Kidney (tissue), 14 donors: Measurements from ENCODE around the gene WWOX. TPM values are rescaled to one million over a fixed set of nuclear protein-coding genes. Genes with fewer than 3 reads are reported as not detected.

ENCODE experiments used
- DNase-seq, 5 donors: peaks; one replicate each; pipeline ENCODE4 v3.0.0-alpha.2; 2013 to 2020
- FAIRE-seq: peaks from 2 replicates; lab custom pipeline; 2012; peaks lifted over from hg19 to GRCh38; lab: Jason Lieb, UNC
- H3K27ac ChIP-seq, 2 donors: one replicate each; pipeline ENCODE4 v1.7.0; 2013; ENCODE audit warnings: low read depth in 2 of 2, low read length in 2 of 2, inconsistent platforms in 1 of 2
- H3K27me3 ChIP-seq: one replicate; pipeline ENCODE4 v1.7.1; 2013; ENCODE audit warnings: low read length, inconsistent platforms; ENCODE audit not compliant: control insufficient read depth, insufficient read depth
- H3K36me3 ChIP-seq, 3 donors: one replicate each; pipeline versions ENCODE4 v1.7.0 to v1.7.1; 2013; ENCODE audit warnings: low read length in 3 of 3, control low read depth in 1 of 3, inconsistent platforms in 1 of 3; ENCODE audit not compliant: insufficient read depth in 3 of 3, control insufficient read depth in 2 of 3
- H3K4me1 ChIP-seq, 3 donors: one replicate each; pipeline versions ENCODE4 v1.7.0 to v1.7.1; 2013; ENCODE audit warnings: low read length in 3 of 3, inconsistent platforms in 1 of 3, low read depth in 1 of 3; ENCODE audit not compliant: control insufficient read depth in 2 of 3, insufficient read depth in 2 of 3
- H3K4me3 ChIP-seq, 3 donors: one replicate each; pipeline versions ENCODE4 v1.7.0 to v1.8.1; 2013; ENCODE audit warnings: low read length in 3 of 3, control low read depth in 1 of 3, inconsistent platforms in 1 of 3
- H3K9ac ChIP-seq, 3 donors: one replicate each; pipeline versions ENCODE4 v1.7.0 to v1.7.1; 2013; ENCODE audit warnings: low read length in 3 of 3, control low read depth in 1 of 3, inconsistent platforms in 1 of 3
- H3K9me3 ChIP-seq, 3 donors: one replicate each; pipeline versions ENCODE4 v1.7.0 to v1.7.1; 2013; ENCODE audit warnings: low read length in 3 of 3, control low read depth in 1 of 3, inconsistent platforms in 1 of 3; ENCODE audit not compliant: control insufficient read depth in 2 of 3, insufficient read depth in 1 of 3
- intact Hi-C: fragments of 100-400 bp; cut with DNase I; formaldehyde crosslinking; loops from one replicate; pipeline ENCODE4 v1.11.1; 2022
- polyA plus RNA-seq: library from polyadenylated mRNA; stranded (reverse); fragments of 350-450 nt; fragmentation: Illumina TruSeq; extraction: RNeasy Lipid Tissue Mini Kit (QIAGEN cat#74804); gene quantifications from one replicate; pipeline ENCODE4 v1.2.3, GENCODE V29; 2014; ENCODE audit warnings: low read depth, low replicate concordance; ENCODE audit not compliant: insufficient read depth
- total RNA-seq: library from RNA; stranded (reverse); fragmentation: NEBNext Ultra II Directional; extraction: Animal tissue kit (Norgen Biotek cat#: 25700); gene quantifications from one replicate; pipeline ENCODE4 v1.2.1, GENCODE V29; 2021
- TF ChIP-seq, protein P1 (sequence below): IDR thresholded peaks from 3 replicates; pipeline ENCODE4 v1.5.1; 2012; ENCODE audit warnings: mild to moderate bottlenecking, moderate library complexity, borderline replicate concordance; ENCODE audit not compliant: insufficient read depth; ENCODE audit errors: extremely low read depth
- donor health status: control.
- donor health status: control.
- donor health status: control.
- donor health status: control.
- donor health status: control.
- donor health status: DM: yes; HTN: yes; CAD: no.
- donor health status: Normal renal cell carcinoma (clear cell type).

WWOX gene
- total and polyA plus RNA-seq, 2 donors from 2014 or later = 22.5 to 30.3 TPM

DNA sequence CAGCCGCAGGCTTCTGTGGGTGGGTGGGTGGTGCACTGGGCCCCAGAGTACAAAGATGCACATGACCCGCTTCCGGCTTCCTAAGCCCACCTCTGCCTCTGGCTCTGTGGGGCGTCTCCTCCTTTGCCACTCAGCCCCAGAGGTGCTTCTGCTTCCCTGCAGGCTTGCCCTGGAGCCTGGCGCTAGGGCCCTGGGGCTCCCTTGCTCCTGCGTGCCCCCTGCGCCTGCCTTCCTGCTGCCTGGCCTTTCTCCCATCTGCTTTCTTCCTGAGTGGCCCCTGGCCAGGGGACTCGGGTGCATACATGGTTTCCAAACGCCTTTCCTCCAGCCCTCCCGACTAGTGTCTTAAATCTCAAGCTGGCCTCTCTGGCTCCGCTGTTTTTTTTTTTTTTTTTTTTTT, 3.4 kb downstream of the WWOX start:
- TF ChIP-seq, protein P1, sequence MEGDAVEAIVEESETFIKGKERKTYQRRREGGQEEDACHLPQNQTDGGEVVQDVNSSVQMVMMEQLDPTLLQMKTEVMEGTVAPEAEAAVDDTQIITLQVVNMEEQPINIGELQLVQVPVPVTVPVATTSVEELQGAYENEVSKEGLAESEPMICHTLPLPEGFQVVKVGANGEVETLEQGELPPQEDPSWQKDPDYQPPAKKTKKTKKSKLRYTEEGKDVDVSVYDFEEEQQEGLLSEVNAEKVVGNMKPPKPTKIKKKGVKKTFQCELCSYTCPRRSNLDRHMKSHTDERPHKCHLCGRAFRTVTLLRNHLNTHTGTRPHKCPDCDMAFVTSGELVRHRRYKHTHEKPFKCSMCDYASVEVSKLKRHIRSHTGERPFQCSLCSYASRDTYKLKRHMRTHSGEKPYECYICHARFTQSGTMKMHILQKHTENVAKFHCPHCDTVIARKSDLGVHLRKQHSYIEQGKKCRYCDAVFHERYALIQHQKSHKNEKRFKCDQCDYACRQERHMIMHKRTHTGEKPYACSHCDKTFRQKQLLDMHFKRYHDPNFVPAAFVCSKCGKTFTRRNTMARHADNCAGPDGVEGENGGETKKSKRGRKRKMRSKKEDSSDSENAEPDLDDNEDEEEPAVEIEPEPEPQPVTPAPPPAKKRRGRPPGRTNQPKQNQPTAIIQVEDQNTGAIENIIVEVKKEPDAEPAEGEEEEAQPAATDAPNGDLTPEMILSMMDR = no peak
- no peak overlapping the region for H3K27ac ChIP-seq
- H3K27me3 ChIP-seq = no peaks in the 10 kb centered on the region
- intact Hi-C loops = no loop called here
- no peak overlapping the region for H3K9ac ChIP-seq
- FAIRE-seq (no peak), DNase-seq (no peak)
- no peaks in the 10 kb centered on the region for H3K9me3 ChIP-seq
- H3K4me3 ChIP-seq = no peak overlapping the region
- H3K4me1 ChIP-seq = peaks cover 0 to 17% (median 0%) of the 10 kb centered on the region in 3 donors
- H3K36me3 ChIP-seq = no peaks in the 10 kb centered on the region

DNA sequence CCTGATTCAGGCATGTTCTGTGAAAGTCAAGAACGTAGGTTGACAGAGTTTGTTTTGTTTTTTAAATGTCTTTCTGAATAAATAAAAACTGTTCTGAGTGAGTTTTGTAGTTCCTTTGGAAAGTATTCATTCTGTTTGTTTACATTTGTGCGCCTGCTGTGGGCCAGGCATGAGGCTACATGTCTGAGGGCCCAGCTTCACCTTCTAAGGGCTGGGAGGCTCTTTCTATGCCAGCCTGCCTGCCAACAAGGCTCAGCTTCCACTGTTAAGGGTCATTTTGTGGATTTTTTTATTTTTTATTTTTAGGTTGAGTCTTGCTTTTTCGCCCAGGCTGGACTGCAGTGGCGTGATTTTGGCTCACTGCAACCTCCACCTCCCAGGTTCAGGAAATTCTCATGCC, 6.1 kb downstream of the WWOX start:
- H3K9ac ChIP-seq = no peak overlapping the region
- H3K4me1 ChIP-seq = peaks cover 0 to 12% (median 0%) of the 10 kb centered on the region in 3 donors
- no peak overlapping the region for H3K27ac ChIP-seq
- DNase-seq (no peak), FAIRE-seq (no peak)
- H3K36me3 ChIP-seq = no peaks in the 10 kb centered on the region
- H3K4me3 ChIP-seq = no peak overlapping the region
- TF ChIP-seq, protein P1 = no peak
- H3K9me3 ChIP-seq = no peaks in the 10 kb centered on the region
- no peaks in the 10 kb centered on the region for H3K27me3 ChIP-seq
- intact Hi-C loops = no loop called here

DNA sequence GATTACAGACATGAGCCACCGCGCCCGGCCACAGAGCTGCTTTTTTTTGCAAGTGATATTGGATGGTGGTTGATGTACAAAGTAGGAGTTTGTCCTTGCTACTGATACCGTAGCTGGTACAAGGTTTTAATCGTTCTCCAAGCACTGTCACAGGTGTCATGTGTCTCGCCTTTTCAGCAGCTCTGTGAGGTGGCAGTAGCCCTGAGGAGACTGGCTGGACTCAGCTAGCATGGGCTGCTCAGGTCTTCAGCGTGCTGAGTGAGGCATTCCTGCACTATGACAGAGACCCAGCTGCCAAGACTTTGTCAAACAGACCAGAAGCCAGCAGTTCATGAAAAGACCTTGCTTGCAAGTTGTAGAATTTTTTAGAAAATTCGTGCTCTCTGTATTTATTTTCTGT, 7.2 kb downstream of the WWOX start:
- no peaks in the 10 kb centered on the region for H3K27me3 ChIP-seq
- no peaks in the 10 kb centered on the region for H3K9me3 ChIP-seq
- DNase-seq (peak in 3 of 5 donors; percentile 48 to 55 (median 51)), FAIRE-seq (no peak)
- TF ChIP-seq, protein P1 = no peak
- peaks cover 0 to 8% (median 0%) of the 10 kb centered on the region in 3 donors for H3K4me1 ChIP-seq
- H3K9ac ChIP-seq = no peak overlapping the region
- intact Hi-C loops = no loop called here
- H3K4me3 ChIP-seq = no peak overlapping the region
- H3K36me3 ChIP-seq = no peaks in the 10 kb centered on the region
- no peak overlapping the region for H3K27ac ChIP-seq

DNA sequence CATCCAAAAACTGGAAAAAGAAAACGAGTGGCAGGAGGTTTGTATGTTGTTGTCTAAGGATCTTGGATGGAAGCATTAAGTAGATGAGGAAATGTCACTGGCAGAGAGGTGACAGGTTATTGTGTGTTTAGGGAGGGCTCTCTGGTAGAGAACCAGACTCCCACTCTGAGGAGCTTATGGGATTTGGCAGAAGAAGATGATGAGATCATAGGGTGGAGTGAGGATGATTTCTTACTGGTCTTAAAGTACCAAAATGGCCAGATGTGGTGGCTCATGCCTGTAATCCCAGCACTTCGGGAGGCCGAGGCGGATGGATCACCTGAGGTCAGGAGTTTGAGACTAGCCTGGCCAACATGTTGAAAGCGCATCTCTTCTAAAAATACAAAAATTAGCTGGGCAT, 9.0 kb downstream of the WWOX start:
- H3K27ac ChIP-seq = no peak overlapping the region
- FAIRE-seq (no peak), DNase-seq (no peak)
- H3K9ac ChIP-seq = no peak overlapping the region
- peaks cover 0 to 2% (median 0%) of the 10 kb centered on the region in 3 donors for H3K4me1 ChIP-seq
- intact Hi-C loops = no loop called here
- TF ChIP-seq, protein P1 = no peak
- H3K4me3 ChIP-seq = no peak overlapping the region
- H3K9me3 ChIP-seq = no peaks in the 10 kb centered on the region
- H3K36me3 ChIP-seq = no peaks in the 10 kb centered on the region
- no peaks in the 10 kb centered on the region for H3K27me3 ChIP-seq
